Measurements from ENCODE around the gene HIRA.

HIRA gene

DNA sequence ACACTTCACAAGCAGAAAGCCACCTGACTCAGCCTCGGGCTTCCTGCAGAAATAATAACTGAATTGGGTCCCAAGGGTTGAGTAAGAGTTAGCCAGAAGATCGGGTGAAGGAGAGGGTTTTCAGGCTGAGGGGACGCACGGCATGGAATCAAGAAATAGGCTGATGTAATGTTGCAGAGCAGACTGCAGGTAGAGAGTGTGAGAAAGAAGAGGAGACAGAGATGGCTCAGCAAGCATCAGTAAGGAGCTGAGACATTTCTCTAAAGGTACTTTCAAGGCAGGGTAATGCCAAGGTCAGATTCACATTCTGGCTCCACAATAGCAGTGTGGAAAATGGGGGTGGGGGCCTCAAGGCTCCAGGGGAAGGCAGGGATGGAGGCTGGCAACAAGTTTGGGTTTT, 18.6 kb downstream of the HIRA start:
- no peak for DNase-seq (ENCODE audit: low read depth, low spot score)
- H3K27ac ChIP-seq, result no peak overlapping the region

DNA sequence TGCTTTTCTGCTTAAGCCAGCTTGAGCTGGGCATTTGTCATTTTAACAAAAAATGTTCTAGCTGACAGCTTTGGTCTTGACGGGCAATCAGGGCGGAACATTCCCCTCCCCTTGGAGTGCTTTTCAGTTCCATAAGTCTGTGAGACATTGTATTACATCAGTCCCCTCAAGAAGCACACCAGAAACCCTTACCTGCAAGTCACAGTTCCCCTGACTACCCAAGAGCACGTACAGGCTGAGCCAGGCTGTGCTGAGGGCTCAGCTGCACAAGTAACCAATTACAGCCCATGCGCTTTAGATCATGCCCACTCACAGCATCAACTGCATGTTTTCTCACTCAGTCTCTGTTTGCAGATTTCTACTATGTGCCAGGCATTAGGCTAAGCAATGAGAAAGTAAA, 19.1 kb downstream of the HIRA start:
- H3K27ac ChIP-seq, result no peak overlapping the region
- DNase-seq (ENCODE audit: low read depth, low spot score), result no peak

GRCh38 chr22:19411690-19412045, 19.9 kb downstream of the HIRA start:
- DNase-seq (ENCODE audit: low read depth, low spot score), result no peak
- no peak overlapping the region for H3K27ac ChIP-seq

GRCh38 chr22:19410941-19411689, 20.4 kb downstream of the HIRA start:
- DNase-seq (ENCODE audit: low read depth, low spot score), result no peak
- H3K27ac ChIP-seq, result no peak overlapping the region

DNA sequence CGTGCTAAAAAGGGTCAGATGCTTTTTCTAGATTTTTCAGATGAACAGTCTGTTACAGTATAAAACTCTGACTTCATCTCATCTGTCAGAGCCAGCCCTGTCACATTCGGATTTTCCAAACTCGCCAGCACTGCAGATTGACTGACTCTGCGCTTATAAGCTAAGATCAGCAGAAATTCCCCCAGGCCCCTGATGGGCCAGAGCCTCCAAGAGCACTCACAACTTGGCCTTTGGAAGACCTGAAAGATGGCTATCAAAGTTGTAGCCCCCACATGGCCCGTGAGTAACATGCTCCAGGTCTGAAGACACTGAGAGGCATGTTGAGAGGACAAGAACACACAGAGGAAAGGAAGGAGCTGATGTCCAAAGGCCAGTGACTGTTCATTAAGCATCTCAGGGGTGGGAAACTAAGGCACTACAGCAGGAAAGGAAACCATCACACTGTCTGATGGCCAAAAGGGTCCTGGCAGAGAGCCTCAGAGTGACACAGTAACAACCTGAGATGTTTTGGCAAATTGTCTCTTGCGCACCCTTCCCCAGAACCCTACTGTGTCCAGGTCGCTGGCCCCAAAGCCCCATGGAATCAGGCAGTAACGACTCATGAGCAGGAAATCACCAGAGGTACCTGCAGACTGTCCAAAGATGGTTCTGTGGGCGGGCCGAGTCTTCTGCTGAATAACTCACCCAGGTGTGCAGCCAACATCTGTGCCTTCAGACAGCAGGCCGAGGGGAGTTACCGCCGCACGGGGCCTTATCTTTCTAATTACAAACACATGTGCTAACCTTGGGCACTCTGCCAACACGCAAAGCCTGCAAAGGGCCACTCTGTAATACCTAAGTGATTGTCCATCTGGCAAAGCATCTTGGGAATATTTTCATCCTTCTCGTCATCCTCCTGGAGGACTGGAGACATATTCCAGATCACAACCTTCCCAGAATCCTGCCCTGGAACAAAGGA, 23.6 kb downstream of the HIRA start:
- H3K27ac ChIP-seq, result no peak overlapping the region
- no peak for DNase-seq (ENCODE audit: low read depth, low spot score)

DNA sequence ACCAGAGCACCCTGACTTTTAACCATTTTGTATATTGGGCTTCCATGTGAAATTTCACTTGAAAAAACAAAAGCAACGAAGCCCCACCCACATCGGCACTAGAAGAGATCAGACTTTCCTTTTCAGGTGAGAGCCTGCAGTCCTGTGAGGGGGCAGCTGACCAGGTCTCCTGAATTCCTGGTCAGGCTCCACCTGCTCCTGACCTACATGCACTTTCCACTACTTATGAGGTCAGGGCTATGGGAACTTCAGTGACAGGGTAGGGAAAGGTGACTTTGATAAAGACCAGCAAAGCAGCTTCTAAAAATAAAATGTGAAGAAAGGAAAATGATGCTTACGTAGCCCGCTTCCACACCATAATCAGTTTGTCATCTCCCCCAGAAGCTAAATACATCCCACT, 24.7 kb downstream of the HIRA start:
- H3K27ac ChIP-seq, result no peak overlapping the region
- no peak for DNase-seq (ENCODE audit: low read depth, low spot score)

GRCh38 chr22:19406281-19406811, 25.2 kb downstream of the HIRA start:
- H3K27ac ChIP-seq, result no peak overlapping the region

DNA sequence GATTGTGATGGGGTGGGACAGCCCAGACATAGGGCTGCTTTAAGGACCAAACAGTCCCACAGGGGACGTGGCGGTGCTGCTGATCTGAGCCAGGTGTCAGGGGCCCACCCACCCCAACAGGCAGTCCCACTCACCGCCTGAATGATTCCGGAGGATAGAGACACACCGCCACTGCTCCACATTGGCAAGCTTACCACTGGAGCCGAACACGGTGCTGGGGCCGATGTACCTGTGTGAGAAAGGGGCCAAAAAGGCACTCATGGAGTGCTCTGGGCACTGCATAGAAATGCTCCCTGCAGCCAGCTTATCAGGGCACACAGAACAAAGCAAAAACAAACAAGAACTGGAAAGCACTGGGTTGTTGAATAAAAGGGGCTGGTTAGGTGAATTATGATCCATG, 25.9 kb downstream of the HIRA start:
- DNase-seq (ENCODE audit: low read depth, low spot score), result no peak
- no peak overlapping the region for H3K27ac ChIP-seq

More at GRCh38 chr22:19406281-19406811, 25.2 kb downstream of the HIRA start:
- DNase-seq (ENCODE audit: low read depth, low spot score), result no peak

DNA sequence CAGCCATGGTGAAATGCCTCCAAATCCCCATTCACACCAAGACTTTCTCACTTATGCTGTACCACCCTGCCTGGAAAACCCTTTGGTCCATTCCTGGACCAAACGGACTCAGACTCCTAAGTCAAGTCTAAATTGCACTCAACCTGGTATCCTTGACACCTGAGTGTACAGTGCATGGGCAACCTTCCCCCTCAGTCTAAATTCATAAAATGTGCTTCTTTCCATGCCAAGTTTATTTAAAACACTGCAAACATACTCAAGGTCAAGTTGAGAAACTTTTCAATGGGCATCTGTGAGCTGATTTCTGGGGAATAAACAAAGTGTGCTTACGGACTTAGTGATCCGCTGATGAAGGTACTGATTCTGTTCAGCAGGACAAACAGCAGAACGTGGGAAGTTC, 26.4 kb downstream of the HIRA start:
- no peak for DNase-seq (ENCODE audit: low read depth, low spot score)
- H3K27ac ChIP-seq, result no peak overlapping the region

DNA sequence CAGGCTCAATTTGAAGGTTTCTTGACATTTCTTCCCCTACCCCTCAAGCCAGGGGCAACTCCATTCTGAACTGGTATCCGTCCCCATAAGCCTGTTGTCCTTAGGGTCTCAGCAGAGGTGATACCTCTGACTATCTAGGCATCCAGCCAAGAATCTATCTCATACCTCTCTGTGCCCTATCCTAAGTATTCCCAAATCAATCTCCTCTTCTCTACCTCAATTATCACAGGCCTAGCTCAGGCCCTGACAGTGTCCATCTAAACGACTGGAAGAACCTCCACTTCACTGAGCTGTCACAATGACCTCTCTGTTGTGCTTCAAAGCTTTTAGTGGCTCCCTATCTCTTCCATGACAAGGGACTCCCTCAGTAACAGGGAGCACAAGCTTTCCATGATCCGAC, 26.9 kb downstream of the HIRA start:
- DNase-seq (ENCODE audit: low read depth, low spot score), result no peak
- no peak overlapping the region for H3K27ac ChIP-seq

DNA sequence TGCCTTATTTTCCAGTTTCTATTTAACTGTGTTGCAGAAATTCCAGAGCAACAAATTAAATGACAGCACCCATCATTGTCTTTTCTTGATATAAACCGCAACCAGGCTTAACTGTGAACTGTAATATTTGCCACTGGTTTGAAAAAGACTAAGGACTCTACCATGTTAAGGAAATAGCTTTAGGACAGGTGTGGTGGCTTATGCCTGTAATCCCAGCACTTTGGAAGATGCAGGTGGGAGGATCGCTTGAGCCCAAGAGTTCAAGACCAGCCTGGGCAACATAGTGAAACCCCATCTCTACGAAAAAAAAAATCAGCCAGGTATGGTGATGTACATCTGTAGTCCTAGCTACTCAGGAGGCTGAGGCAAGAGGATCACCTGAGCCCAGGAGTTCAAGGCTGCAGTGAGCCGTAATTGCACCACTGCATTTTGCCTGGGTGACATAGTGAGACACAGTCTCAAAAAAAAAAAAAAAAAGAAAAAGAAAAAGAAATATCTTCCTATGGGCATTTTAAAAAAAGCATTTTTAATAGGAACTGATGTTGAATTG, 28.8 kb downstream of the HIRA start:
- H3K27ac ChIP-seq, result no peak overlapping the region
- no peak for DNase-seq (ENCODE audit: low read depth, low spot score)

DNA sequence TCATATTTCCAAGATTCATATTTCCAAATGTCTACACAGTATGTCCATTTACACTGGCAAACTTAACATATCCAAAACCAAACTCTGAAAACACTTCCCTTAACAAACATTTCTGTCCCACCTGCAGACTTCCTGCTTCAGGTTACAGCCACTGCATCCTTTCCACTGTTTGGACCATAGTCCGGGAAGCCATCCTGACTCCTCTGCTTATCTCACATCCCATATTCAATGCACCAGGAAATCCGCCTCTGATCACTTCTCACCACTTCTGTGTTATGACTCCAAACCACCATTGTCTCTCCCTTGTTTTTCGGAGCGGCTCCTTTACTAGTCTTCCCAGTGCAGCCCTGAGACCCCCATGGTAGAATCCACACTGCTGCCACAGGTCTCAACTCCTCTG, 30.1 kb downstream of the HIRA start:
- DNase-seq (ENCODE audit: low read depth, low spot score), result no peak
- no peak overlapping the region for H3K27ac ChIP-seq

- DNase-seq (ENCODE audit: low read depth, low spot score), result no peak
- no peak overlapping the region for H3K27ac ChIP-seq
Measured at GRCh38 chr22:19400881-19401280, 30.7 kb downstream of the HIRA start.

- H3K27ac ChIP-seq, result no peak overlapping the region
- DNase-seq (ENCODE audit: low read depth, low spot score), result no peak
Measured at GRCh38 chr22:19398652-19399051, 32.9 kb downstream of the HIRA start.

- no peak for DNase-seq (ENCODE audit: low read depth, low spot score)
- H3K27ac ChIP-seq, result no peak overlapping the region
Measured at GRCh38 chr22:19398206-19398605, 33.3 kb downstream of the HIRA start.

DNA sequence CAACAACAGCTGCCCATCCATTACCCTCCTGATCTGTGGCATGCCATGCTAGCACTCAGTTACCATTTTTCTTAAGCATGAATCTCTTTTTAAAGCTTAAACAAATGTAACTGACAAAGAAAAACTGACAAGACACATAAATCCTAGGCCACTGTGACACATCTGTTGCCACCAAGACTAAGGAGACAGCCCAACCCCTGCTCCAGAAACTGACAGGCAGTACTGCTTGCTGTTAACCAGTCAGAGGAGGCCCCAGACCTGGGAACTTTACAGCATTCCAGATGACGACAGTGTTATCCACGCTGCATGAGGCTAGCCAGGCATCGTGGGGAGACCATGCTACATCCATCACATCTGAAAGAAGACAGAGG, 33.8 kb downstream of the HIRA start:
- DNase-seq (ENCODE audit: low read depth, low spot score), result no peak
- H3K27ac ChIP-seq, result no peak overlapping the region

DNA sequence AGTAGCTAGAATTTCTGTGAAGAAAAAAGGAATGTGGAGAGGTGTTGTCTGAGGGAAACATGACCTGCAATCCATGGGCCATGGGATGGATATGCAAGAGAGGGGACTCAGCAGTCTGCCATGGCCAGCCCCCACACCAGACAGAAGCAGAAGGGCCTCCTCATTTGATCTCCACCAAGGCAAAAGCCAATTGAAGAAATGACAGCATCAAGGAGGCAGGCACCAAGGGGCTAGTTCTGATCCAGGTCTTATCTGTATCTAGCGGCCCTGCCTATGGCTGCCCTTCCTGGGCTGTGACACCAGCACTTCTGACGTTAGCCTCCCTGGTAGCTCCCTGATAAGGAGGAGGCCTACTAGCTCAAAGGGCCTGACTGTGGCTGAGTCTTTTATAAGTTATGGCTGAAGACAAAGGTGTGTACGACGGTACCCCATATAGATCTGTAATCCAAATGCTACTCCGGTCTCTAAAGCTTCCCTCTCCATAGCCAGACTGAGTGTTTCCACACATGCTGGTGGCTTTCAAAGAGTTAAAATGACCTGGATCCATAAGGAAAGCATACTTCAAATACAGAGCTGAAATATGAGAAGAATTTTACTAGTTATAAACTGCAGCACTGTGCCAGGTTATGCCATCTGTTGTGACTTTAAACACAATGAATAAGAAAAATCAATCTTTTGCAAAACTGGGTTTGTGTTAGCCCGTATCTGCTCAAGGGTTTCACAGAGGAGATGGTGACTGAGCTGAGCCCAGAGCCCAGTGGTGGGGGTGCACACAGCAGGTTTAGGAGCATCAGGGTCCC, 34.4 kb downstream of the HIRA start:
- H3K27ac ChIP-seq, result no peak overlapping the region
- DNase-seq (ENCODE audit: low read depth, low spot score), result no peak

DNA sequence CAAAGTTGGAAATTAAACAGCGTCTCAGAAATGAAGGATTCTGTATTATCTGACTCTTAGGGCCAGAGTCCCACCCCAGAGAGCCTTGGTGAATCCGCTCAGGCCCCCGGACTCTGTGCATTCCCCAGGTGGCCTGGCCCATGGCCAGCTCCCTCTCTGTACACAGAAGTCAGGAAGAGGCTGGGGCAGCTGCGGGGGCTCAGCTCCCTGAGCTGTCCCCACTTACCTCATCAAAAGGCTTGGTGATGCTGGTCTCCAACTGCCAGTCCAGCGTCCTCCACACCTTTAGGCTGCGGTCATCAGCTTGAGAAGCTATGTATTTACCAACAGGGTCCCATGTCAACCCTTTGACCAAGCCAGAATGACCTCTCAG, 35.0 kb downstream of the HIRA start:
- no peak overlapping the region for H3K27ac ChIP-seq
- no peak for DNase-seq (ENCODE audit: low read depth, low spot score)

DNA sequence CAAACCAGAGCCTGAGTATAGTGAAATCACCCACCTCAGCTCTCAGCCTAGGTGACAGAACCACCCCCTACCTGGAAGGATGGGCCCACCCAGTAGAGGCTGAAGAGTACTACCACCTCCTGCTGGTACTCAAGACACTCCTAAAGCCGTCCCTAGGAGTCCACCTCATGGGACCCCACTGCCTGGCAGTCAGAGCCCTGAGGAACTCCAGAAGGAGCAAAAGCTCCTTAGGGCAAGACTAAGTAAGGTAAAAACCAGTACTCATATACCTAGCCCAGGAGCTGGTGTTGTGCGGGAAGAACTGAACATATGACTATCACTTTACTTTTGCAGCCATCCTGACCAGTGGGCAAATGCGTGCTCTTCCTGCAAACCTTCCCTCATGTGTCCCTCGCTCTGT, 36.3 kb downstream of the HIRA start:
- no peak for DNase-seq (ENCODE audit: low read depth, low spot score)
- H3K27ac ChIP-seq, result no peak overlapping the region

DNA sequence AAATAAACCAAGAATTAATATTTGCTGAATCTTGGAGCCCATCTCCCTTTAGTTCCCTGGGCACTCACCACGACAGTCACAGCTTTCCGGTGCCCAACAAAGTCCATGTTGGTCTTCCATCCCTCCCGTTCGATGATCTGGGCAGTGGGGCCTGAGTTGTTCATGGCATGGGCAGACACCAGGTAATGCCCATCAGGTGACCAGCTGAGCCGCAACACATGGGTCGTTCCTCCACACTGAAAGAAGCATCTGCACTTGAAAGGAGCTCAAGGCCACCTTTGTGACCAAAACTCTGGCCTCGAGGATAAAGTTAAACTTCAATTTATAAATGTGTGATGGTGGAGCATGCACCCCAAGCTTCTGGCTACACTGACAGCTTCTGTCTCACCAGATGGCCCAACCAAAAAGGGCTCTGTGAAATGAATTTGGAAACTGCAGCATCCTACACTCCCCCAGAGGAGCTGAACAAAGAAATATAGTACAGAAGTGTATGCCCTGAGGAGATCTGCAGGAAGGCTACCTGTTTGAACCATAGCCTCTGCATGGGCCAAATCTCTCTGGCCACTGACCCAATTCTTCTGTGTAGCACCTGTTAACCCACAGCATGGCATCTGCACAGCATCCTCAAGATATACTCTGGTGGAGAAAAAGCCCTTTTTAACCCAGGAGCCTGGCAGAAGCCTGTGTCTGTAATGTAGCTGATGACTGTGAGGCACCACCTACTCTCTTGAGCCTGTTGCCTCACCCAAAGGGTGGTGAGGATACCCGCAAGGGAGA, 37.1 kb downstream of the HIRA start:
- H3K27ac ChIP-seq, result no peak overlapping the region
- DNase-seq (ENCODE audit: low read depth, low spot score), result no peak
